PFSK-1 (cell line): ENCODE results near the gene COX4I2.

Experiments
- POLR2AphosphoS5 ChIP-seq: IDR thresholded peaks from 2 replicates; pipeline ENCODE4 v1.6.1; 2012; ENCODE audit warnings: low read depth, mild to moderate bottlenecking, control low read depth, low read length, moderate library complexity
- REST ChIP-seq, 2 experiments: IDR thresholded peaks; 2 replicates each; pipeline versions ENCODE4 v1.6.1 to v1.8.0; 2011 to 2012; ENCODE audit warnings: low read depth in 2 of 2, low read length in 2 of 2, control low read depth in 1 of 2, inconsistent platforms in 1 of 2, mild to moderate bottlenecking in 1 of 2, moderate library complexity in 1 of 2; ENCODE audit not compliant: insufficient read depth in 1 of 2
- SIN3A ChIP-seq: IDR thresholded peaks from 2 replicates; pipeline ENCODE4 v1.6.1; 2012; ENCODE audit warnings: mild to moderate bottlenecking, low read length, moderate library complexity, borderline replicate concordance; ENCODE audit not compliant: insufficient read depth
- TAF1 ChIP-seq: IDR thresholded peaks from 2 replicates; pipeline ENCODE4 v1.6.1; 2012; ENCODE audit warnings: low read length, control low read depth, borderline replicate concordance; ENCODE audit not compliant: insufficient read depth

DNA sequence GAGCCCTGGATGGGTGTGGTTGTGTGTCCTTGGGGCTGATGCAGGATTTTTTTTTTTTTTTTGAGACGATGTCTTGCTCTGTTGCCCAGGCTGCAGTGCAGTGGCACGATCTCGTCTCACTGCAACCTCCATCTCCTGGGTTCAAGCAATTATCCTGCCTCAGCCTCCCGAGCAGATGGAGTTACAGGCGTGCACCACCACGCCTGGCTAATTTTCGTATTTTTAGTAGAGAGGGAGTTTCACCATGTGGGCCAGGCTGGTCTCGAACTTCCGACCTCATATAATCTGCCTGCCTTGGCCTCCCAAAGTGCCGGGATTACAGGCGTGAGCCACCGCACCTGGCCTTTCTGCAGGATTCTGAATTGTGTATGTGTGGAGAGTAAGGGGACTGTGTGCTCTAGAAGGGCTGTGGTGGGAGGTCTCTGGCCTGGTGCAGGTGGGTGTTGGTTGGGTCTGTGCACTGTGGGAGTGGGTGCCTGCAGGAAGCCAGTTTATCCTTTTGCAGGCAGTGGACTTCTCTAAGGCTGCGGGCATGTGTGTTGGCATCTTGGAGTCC lies 43.6 kb upstream of the COX4I2 start:
- TF ChIP-seq POLR2AphosphoS5 (no peak), TAF1 (no peak), REST (IDR thresholded peaks at IDR 0.05; ENCODE audit: insufficient read depth in 1 of 2, low read depth in 2 of 2, low read length in 2 of 2) (no peak), SIN3A (no peak)
